HepG2 (cell line): ENCODE measurements around the gene PITX3. TPM values are rescaled to one million over a fixed set of nuclear protein-coding genes. Genes with fewer than 3 reads are reported as not detected.

Experiments used
- CBX2 ChIP-seq, 2 experiments: fragments of 200-600 bp in 1 of 2; sonication (generic); formaldehyde crosslinking in 1 of 2; IDR thresholded peaks; 2 replicates each; pipeline versions ENCODE4 v1.7.0 to v1.8.1; 2018 to 2022; ENCODE audit warnings: low read depth in 2 of 2, low read length in 1 of 2, mild to moderate bottlenecking in 1 of 2, missing genetic modification reagents in 1 of 2
- DNMT1 ChIP-seq: sonication (generic); formaldehyde crosslinking; IDR thresholded peaks from 2 replicates; pipeline ENCODE4 v1.5.1; 2020; ENCODE audit warnings: mild to moderate bottlenecking, missing genetic modification reagents
- EP300 ChIP-seq, 3 experiments: sonication (generic) in 1 of 3; formaldehyde crosslinking in 1 of 3; IDR thresholded peaks; 2 replicates each; pipeline versions ENCODE4 v1.5.1 to v1.6.1; 2011 to 2020; ENCODE audit warnings: low read depth in 2 of 3, low read length in 2 of 3, borderline replicate concordance in 1 of 3, improper control_type of control experiment in 1 of 3, mild to moderate bottlenecking in 1 of 3, missing genetic modification reagents in 1 of 3, moderate library complexity in 1 of 3
- HDAC1 ChIP-seq: sonication (generic); formaldehyde crosslinking; IDR thresholded peaks from 2 replicates; pipeline ENCODE4 v1.5.1; 2020; ENCODE audit warnings: mild to moderate bottlenecking, missing genetic modification reagents
- ISX ChIP-seq: sonication (generic); formaldehyde crosslinking; conservative IDR thresholded peaks from 2 replicates; pipeline ENCODE4 v1.5.0; 2020; ENCODE audit warnings: missing genetic modification reagents
- MTF1 ChIP-seq: sonication (generic); formaldehyde crosslinking; IDR thresholded peaks from 2 replicates; pipeline ENCODE4 v1.5.0; 2020; ENCODE audit warnings: missing genetic modification reagents
- NCOR1 ChIP-seq: fragments of 200-600 bp; sonication (generic); IDR thresholded peaks from 2 replicates; pipeline ENCODE4 v1.7.0; 2017; ENCODE audit warnings: antibody characterized with exemption, low read length, borderline replicate concordance
- PHB2 ChIP-seq: fragments of 450-650 bp; IDR thresholded peaks from 2 replicates; pipeline ENCODE4 v1.6.1; 2018; ENCODE audit not compliant: partially characterized antibody
- RAD51 ChIP-seq: fragments of 450-650 bp; IDR thresholded peaks from 2 replicates; pipeline ENCODE4 v1.6.1; 2016; ENCODE audit warnings: borderline replicate concordance
- RARA ChIP-seq: IDR thresholded peaks from 2 replicates; pipeline ENCODE4 v1.6.1; 2016; ENCODE audit warnings: missing genetic modification reagents, missing compliant biosample characterization
- RBM22 ChIP-seq: fragments of 200-400 bp; formaldehyde crosslinking; optimal IDR thresholded peaks from 2 replicates; pipeline ENCODE3; 2017; ENCODE audit warnings: mild to moderate bottlenecking, low read length, moderate library complexity
- SIN3B ChIP-seq: fragments of 150-350 bp; IDR thresholded peaks from 2 replicates; pipeline ENCODE4 v1.6.1; 2014; ENCODE audit warnings: low read length
- SP2 ChIP-seq: sonication (generic); formaldehyde crosslinking; IDR thresholded peaks from 2 replicates; pipeline ENCODE4 v1.5.1; 2020; ENCODE audit warnings: mild to moderate bottlenecking, missing genetic modification reagents
- U2AF1 ChIP-seq: fragments of 200-400 bp; formaldehyde crosslinking; optimal IDR thresholded peaks from 2 replicates; pipeline ENCODE3; 2017; ENCODE audit warnings: mild to moderate bottlenecking, low read depth, low read length
- ZFP36 ChIP-seq: fragments of 150-350 bp; IDR thresholded peaks from 2 replicates; pipeline ENCODE4 v1.6.1; 2018; ENCODE audit warnings: borderline replicate concordance, low read length, low read depth; ENCODE audit not compliant: partially characterized antibody
- ZIK1 ChIP-seq: sonication (generic); formaldehyde crosslinking; IDR thresholded peaks from 2 replicates; pipeline ENCODE4 v1.5.0; 2020; ENCODE audit warnings: mild to moderate bottlenecking, low read depth, missing genetic modification reagents, borderline replicate concordance
- ZMYM3 ChIP-seq: sonication (generic); formaldehyde crosslinking; IDR thresholded peaks from 2 replicates; pipeline ENCODE4 v1.5.1; 2020; ENCODE audit warnings: mild to moderate bottlenecking, missing genetic modification reagents
- ZNF282 ChIP-seq: fragments of 450-650 bp; IDR thresholded peaks from 2 replicates; pipeline ENCODE4 v1.6.1; 2018; ENCODE audit not compliant: partially characterized antibody
- ZNF460 ChIP-seq: sonication (generic); formaldehyde crosslinking; IDR thresholded peaks from 2 replicates; pipeline ENCODE4 v1.5.1; 2020; ENCODE audit warnings: missing genetic modification reagents, mild to moderate bottlenecking, borderline replicate concordance
- ZNF468 ChIP-seq: sonication (generic); formaldehyde crosslinking; IDR thresholded peaks from 2 replicates; pipeline ENCODE4 v1.8.0; 2022; ENCODE audit warnings: mild to moderate bottlenecking, moderate library complexity, missing genetic modification reagents
- ZNF761 ChIP-seq: sonication (generic); formaldehyde crosslinking; conservative IDR thresholded peaks from 2 replicates; pipeline ENCODE4 v1.4.0; 2020; ENCODE audit warnings: mild to moderate bottlenecking, missing genetic modification reagents
- ZNF879 ChIP-seq: sonication (generic); formaldehyde crosslinking; IDR thresholded peaks from 2 replicates; pipeline ENCODE4 v1.8.1; 2023; ENCODE audit warnings: missing genetic modification reagents
- ZZZ3 ChIP-seq: sonication (generic); formaldehyde crosslinking; IDR thresholded peaks from 2 replicates; pipeline ENCODE4 v1.4.0; 2020; ENCODE audit warnings: missing genetic modification reagents, mild to moderate bottlenecking, borderline replicate concordance
- polyA plus RNA-seq, 8 experiments: library from polyadenylated mRNA; depleted of rRNA in 3 of 8; stranded (reverse) in 7 of 8; unstranded in 1 of 8; fragments of >200 nt; fragmentation: Illumina TruSeq in 4 of 8; extraction: Trizol in 4 of 8; gene quantifications; 2 replicates each; pipeline versions ENCODE4 v1.2.1 to v1.2.3, GENCODE V29; 2011 to 2016; ENCODE audit warnings: low read depth in 4 of 8, missing spikeins in 1 of 8, mixed read lengths in 1 of 8; ENCODE audit not compliant: insufficient read depth in 1 of 8
- total RNA-seq, 5 experiments: library from RNA; depleted of rRNA; stranded (reverse); fragments of >200 nt; fragmentation: Illumina TruSeq; extraction: Trizol; gene quantifications; 2 replicates each; pipeline ENCODE4 v1.2.3, GENCODE V29; 2016; ENCODE audit warnings: low read depth in 1 of 5
- TF ChIP-seq, protein P1 (sequence below): IDR thresholded peaks from 2 replicates; pipeline ENCODE4 v1.6.1; 2018; ENCODE audit warnings: missing genetic modification reagents, mild to moderate bottlenecking, missing compliant biosample characterization
- TF ChIP-seq, protein P2 (sequence below): sonication (generic); formaldehyde crosslinking; IDR thresholded peaks from 2 replicates; pipeline ENCODE4 v1.5.0; 2020; ENCODE audit warnings: mild to moderate bottlenecking, missing genetic modification reagents
- TF ChIP-seq, protein P3 (sequence below): sonication (generic); formaldehyde crosslinking; IDR thresholded peaks from 2 replicates; pipeline ENCODE4 v1.5.1; 2020; ENCODE audit warnings: mild to moderate bottlenecking, missing genetic modification reagents, moderate library complexity

Gene PITX3
- total and polyA plus RNA-seq, 2 of the 13 experiments (the other 11 are each of a cell fraction or from before 2014, with no cell fraction given), result not detected

DNA sequence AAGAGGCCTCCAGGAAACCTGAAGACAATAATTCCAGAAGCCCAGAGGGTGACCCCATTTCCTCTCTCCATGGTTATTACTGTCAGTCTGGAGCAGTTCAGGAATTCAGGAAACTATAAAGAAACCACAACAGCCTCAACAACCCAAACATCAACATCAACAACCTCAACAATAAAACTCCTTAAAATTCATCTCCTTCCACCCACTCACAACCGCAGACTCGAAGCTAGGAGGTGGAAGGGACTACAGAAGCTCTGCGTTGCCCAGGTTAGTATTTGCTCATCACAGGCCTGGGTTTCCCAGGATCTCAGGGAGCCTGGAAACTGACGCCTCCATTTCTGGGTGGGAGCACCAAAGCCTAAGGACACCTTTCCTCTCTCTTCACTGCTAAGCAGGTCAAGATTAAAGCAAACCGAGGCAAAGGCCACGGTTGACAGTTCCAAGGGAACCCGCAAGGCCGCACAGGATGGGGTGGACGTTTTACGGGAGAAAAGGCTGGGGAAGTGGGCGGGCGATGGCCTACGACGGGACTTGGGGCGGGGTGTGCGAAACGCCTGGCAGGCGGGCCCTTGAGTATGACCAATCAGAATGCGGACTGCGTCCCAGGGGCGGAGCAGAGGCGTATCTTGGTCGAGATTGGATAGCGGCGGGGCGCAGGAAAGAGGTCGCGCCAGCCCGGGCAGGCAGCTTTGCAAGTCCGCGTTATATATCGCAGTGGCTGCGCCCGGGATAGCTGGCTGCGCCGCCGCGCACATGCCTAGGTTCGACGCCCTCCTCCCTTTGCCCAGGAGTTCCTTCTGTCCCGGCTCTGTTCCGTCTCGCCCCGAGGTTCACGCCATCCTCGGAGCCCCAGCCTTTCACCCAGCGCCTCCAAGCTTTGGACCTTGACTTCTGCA, 15.4 kb downstream of the PITX3 start, which contains the start of gene ELOVL3 (continued):
- TF ChIP-seq ZNF468, result peak; percentile 66; the same call in 1 of the 2 replicates
- TF ChIP-seq, protein P1, sequence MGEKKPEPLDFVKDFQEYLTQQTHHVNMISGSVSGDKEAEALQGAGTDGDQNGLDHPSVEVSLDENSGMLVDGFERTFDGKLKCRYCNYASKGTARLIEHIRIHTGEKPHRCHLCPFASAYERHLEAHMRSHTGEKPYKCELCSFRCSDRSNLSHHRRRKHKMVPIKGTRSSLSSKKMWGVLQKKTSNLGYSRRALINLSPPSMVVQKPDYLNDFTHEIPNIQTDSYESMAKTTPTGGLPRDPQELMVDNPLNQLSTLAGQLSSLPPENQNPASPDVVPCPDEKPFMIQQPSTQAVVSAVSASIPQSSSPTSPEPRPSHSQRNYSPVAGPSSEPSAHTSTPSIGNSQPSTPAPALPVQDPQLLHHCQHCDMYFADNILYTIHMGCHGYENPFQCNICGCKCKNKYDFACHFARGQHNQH, result 0 out of 2 replicates have a peak, but pooled peaks have one; percentile 77
- TF ChIP-seq ISX (CRISPR knock-in tag), result no peak
- 0 out of 2 replicates have a peak, but pooled peaks have one; percentile 55 for TF ChIP-seq DNMT1 (CRISPR knock-in tag)
- TF ChIP-seq MTF1 (CRISPR knock-in tag), result no peak
- TF ChIP-seq, protein P2, sequence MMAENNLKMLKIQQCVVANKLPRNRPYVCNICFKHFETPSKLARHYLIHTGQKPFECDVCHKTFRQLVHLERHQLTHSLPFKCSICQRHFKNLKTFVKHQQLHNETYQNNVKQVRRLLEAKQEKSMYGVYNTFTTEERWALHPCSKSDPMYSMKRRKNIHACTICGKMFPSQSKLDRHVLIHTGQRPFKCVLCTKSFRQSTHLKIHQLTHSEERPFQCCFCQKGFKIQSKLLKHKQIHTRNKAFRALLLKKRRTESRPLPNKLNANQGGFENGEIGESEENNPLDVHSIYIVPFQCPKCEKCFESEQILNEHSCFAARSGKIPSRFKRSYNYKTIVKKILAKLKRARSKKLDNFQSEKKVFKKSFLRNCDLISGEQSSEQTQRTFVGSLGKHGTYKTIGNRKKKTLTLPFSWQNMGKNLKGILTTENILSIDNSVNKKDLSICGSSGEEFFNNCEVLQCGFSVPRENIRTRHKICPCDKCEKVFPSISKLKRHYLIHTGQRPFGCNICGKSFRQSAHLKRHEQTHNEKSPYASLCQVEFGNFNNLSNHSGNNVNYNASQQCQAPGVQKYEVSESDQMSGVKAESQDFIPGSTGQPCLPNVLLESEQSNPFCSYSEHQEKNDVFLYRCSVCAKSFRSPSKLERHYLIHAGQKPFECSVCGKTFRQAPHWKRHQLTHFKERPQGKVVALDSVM (CRISPR knock-in tag), result peak; percentile 37; the same call in 1 of the 2 replicates
- no peak for TF ChIP-seq EP300 (IDR thresholded peaks at IDR 0.05; ENCODE audit: low read depth in 2 of 2, low read length in 2 of 2)
- no peak for TF ChIP-seq EP300 (CRISPR knock-in tag; IDR thresholded peaks at IDR 0.05; ENCODE audit: borderline replicate concordance)
- TF ChIP-seq SIN3B, result no peak
- no peak for TF ChIP-seq PHB2
- TF ChIP-seq HDAC1 (CRISPR knock-in tag), result peak; percentile 75
- no peak for TF ChIP-seq NCOR1
- no peak for TF ChIP-seq ZZZ3 (CRISPR knock-in tag)
- no peak for TF ChIP-seq ZFP36
- no peak for TF ChIP-seq CBX2 (IDR thresholded peaks at IDR 0.05; ENCODE audit: low read depth, low read length)
- TF ChIP-seq CBX2 (CRISPR knock-in tag; IDR thresholded peaks at IDR 0.05; ENCODE audit: low read depth), result peak; percentile 96
- TF ChIP-seq ZNF879 (CRISPR knock-in tag), result peak; percentile 94; the same call in 1 of the 2 replicates
- TF ChIP-seq RAD51, result no peak
- no peak for TF ChIP-seq ZNF282
- TF ChIP-seq ZNF460 (CRISPR knock-in tag), result no peak; the same call in 1 of the 2 replicates
- no peak for TF ChIP-seq U2AF1
- peak; percentile 96 for TF ChIP-seq ZIK1 (CRISPR knock-in tag)
- peak; percentile 51 for TF ChIP-seq RARA
- TF ChIP-seq, protein P3, sequence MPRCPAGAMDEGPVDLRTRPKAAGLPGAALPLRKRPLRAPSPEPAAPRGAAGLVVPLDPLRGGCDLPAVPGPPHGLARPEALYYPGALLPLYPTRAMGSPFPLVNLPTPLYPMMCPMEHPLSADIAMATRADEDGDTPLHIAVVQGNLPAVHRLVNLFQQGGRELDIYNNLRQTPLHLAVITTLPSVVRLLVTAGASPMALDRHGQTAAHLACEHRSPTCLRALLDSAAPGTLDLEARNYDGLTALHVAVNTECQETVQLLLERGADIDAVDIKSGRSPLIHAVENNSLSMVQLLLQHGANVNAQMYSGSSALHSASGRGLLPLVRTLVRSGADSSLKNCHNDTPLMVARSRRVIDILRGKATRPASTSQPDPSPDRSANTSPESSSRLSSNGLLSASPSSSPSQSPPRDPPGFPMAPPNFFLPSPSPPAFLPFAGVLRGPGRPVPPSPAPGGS (CRISPR knock-in tag), result peak; percentile 87
- peak; percentile 80; the same call in 1 of the 2 replicates for TF ChIP-seq ZNF761
- TF ChIP-seq RBM22, result no peak
- peak; percentile 77 for TF ChIP-seq SP2
- no peak for TF ChIP-seq ZMYM3
